Heart right ventricle (tissue), 16 donors: ENCODE data around the gene SYT6. TPM values are rescaled to one million over a fixed set of nuclear protein-coding genes. Genes with fewer than 3 reads are reported as not detected.

Experiments
- ATAC-seq, 8 donors: fragments of 200-7000 bp; cut with Tn5 transposase; one replicate each; pipeline ENCODE4 v1.9.1; 2020; ENCODE audit warnings: mild to moderate bottlenecking in 8 of 8, moderate library complexity in 8 of 8, moderate number of reproducible peaks in 1 of 8
- DNase-seq, 2 donors: peaks; one replicate each; pipeline ENCODE4 v3.0.0-alpha.2; 2020
- H3K27ac ChIP-seq, 10 donors: fragments of 200-600 bp; sonication (generic) in 2 of 10; one replicate each; pipeline versions ENCODE4 v1.5.0 to v1.8.0; 2020 to 2022; ENCODE audit warnings: mild to moderate bottlenecking in 3 of 10
- H3K27me3 ChIP-seq, 7 donors: fragments of 200-600 bp; one replicate each; pipeline ENCODE4 v1.8.0; 2021 to 2022; ENCODE audit warnings: mild to moderate bottlenecking in 2 of 7
- H3K36me3 ChIP-seq, 9 donors: fragments of 200-600 bp; sonication (generic) in 1 of 9; one replicate each; pipeline versions ENCODE4 v1.5.0 to v1.8.0; 2020 to 2022; ENCODE audit warnings: mild to moderate bottlenecking in 2 of 9
- H3K4me1 ChIP-seq, 9 donors: fragments of 200-600 bp; sonication (generic) in 1 of 9; one replicate each; pipeline versions ENCODE4 v1.5.0 to v1.8.0; 2020 to 2022; ENCODE audit warnings: mild to moderate bottlenecking in 4 of 9
- H3K4me3 ChIP-seq, 10 donors: fragments of 200-600 bp; sonication (generic) in 2 of 10; one replicate each; pipeline versions ENCODE4 v1.5.0 to v1.8.0; 2020 to 2022; ENCODE audit warnings: mild to moderate bottlenecking in 7 of 10, moderate library complexity in 2 of 10
- H3K9me3 ChIP-seq, 11 donors: fragments of 200-600 bp in 10 of 11; sonication (generic) in 2 of 11; one replicate each; pipeline versions ENCODE4 v1.5.0 to v1.8.0; 2013 to 2022; ENCODE audit warnings: mild to moderate bottlenecking in 2 of 11, control low read depth in 1 of 11, moderate library complexity in 1 of 11
- CTCF ChIP-seq, 9 donors: fragments of 200-600 bp; sonication (generic) in 2 of 9; IDR thresholded peaks; one replicate each; pipeline versions ENCODE4 v1.5.0 to v1.8.0; 2021 to 2022; ENCODE audit warnings: antibody characterized with exemption in 9 of 9, mild to moderate bottlenecking in 5 of 9, moderate library complexity in 1 of 9
- WGBS, 2 donors: extraction: QIAGEN DNeasy Blood & Tissue Kit; methylation state at CpG; one replicate each; pipeline ENCODE4 v1.1.7; 2013; ENCODE audit warnings: inconsistent platforms in 1 of 2; 5-methylcytosine and 5-hydroxymethylcytosine counted together
- intact Hi-C, 10 donors: fragments of 100-400 bp; cut with DNase I; formaldehyde crosslinking; loops; one replicate each; pipeline versions ENCODE4 v1.11.1 to v1.14.2; 2022
- polyA plus RNA-seq, 2 donors: library from polyadenylated mRNA; stranded (reverse); fragments of 200-250 nt; gene quantifications; one replicate each; pipeline ENCODE4 v1.2.3, GENCODE V29; 2013
- total RNA-seq, 10 donors: library from RNA; stranded (reverse); fragmentation: NEBNext Ultra II Directional in 3 of 10; extraction: Animal tissue kit (Norgen Biotek cat#: 25700) in 3 of 10; gene quantifications; one replicate each; pipeline versions ENCODE4 v1.2.1 to v1.2.4, GENCODE V29; 2021 to 2023
- donor health status: Arrhythmogenic right ventricular cardiomyopathy.
- donor health status: ischemic (EF 13 %, LVEDD 7.1; RV severe dilation, severe dysfunction).
- donor health status: healthy with polysubstance abuse.
- donor health status: DM: no; HTN: yes; CAD: no.
- donor health status: DM: no; HTN: no; CAD: no.
- donor health status: ischemic (EF 25% LVEDD 6.9; RV normal size, moderate dysfunction).
- donor health status: ischemic (EF 25% LVEDD 5.7; RV mildly dilated, moderate dysfunction).
- donor health status: healthy.
- donor health status: DM: yes; HTN: yes; CAD: no.
- donor health status: Ischemic cardiomyopathy.
- donor health status: ischemic (EF 35%, LVEDD 5.7; RV mildly dilated, moderate dysfunction).
- donor health status: nonischemic (EF 11% LVEDD 7.7; RV severe dilation, severe dysfunction).
- donor health status: DM: yes; HTN: yes; CAD: no.
- donor health status: PGD.
- donor health status: ischemic (EF 29% LVEDD 5.4; RV normal size, mild dysfunction).
- donor health status: nonischemic (EF 23%, LVEDD 6.1; RV moderate dilation, normal function).

SYT6 gene
- total and polyA plus RNA-seq, 12 donors = 0.21 TPM; not detected in 11

- DNase-seq = no peak
- no peak for TF ChIP-seq CTCF (IDR thresholded peaks at IDR 0.05)
- Histone ChIP-seq H3K27me3 (peaks cover 0 to 25% (median 16%) of the 10 kb centered on the region in 7 donors), H3K36me3 (no peaks in the 10 kb centered on the region), H3K4me3 (no peak overlapping the region), H3K4me1 (no peaks in the 10 kb centered on the region), H3K27ac (no peak overlapping the region), H3K9me3 (no peaks in the 10 kb centered on the region)
- WGBS, 2 donors = 88 to 92% methylated on average over 3 of the region's 3 CpGs
- intact Hi-C loops = no loop called here
- ATAC-seq = no peak
These were observed 11.3 kb upstream of the SYT6 start for GRCh38 chr1:114164840-114165543.

GRCh38 chr1:114159941-114160340 is 6.3 kb upstream of the SYT6 start:
- WGBS, 2 donors = 82 to 83% methylated on average over 2 of the region's 2 CpGs
- intact Hi-C loops = no loop called here
- TF ChIP-seq CTCF (IDR thresholded peaks at IDR 0.05) = no peak
- no peak overlapping the region for H3K4me3 ChIP-seq
- DNase-seq (no peak), ATAC-seq (no peak)
- no peaks in the 10 kb centered on the region for H3K36me3 ChIP-seq
- no peaks in the 10 kb centered on the region for H3K9me3 ChIP-seq
- H3K27ac ChIP-seq = no peak overlapping the region
- peaks cover 0 to 2% (median 0%) of the 10 kb centered on the region in 9 donors for H3K4me1 ChIP-seq
- peaks cover 4 to 71% (median 56%) of the 10 kb centered on the region in 7 donors for H3K27me3 ChIP-seq

- DNase-seq = no peak
- no peak for TF ChIP-seq CTCF (IDR thresholded peaks at IDR 0.05)
- Histone ChIP-seq H3K9me3 (no peaks in the 10 kb centered on the region), H3K4me1 (peaks cover 5 to 29% (median 20%) of the 10 kb centered on the region in 9 donors), H3K27ac (no peak overlapping the region), H3K36me3 (no peaks in the 10 kb centered on the region), H3K4me3 (no peak overlapping the region), H3K27me3 (peaks cover 28 to 92% (median 80%) of the 10 kb centered on the region in 7 donors)
- WGBS, 2 donors = 48 to 56% methylated on average over 6 of the region's 6 CpGs
- intact Hi-C loops = no loop called here
- ATAC-seq = no peak
These were observed 3.6 kb upstream of the SYT6 start for GRCh38 chr1:114157275-114157660.

- ATAC-seq = no peak
- H3K9me3 ChIP-seq = no peaks in the 10 kb centered on the region
- 37 to 45% methylated on average over 5 of the region's 5 CpGs for WGBS, 2 donors
- peaks cover 5 to 33% (median 24%) of the 10 kb centered on the region in 9 donors for H3K4me1 ChIP-seq
- intact Hi-C loops = no loop called here
- DNase-seq = no peak
- H3K36me3 ChIP-seq = no peaks in the 10 kb centered on the region
- no peak overlapping the region for H3K27ac ChIP-seq
- no peak for TF ChIP-seq CTCF (IDR thresholded peaks at IDR 0.05)
- H3K4me3 ChIP-seq = no peak overlapping the region
- H3K27me3 ChIP-seq = peaks cover 33 to 97% (median 80%) of the 10 kb centered on the region in 7 donors
These were observed 3.0 kb upstream of the SYT6 start for GRCh38 chr1:114156538-114157274.
